DMS 273 treated with DMSO at 0.1 percent for 48 hours (cell line): ENCODE results near the gene AHI1.
"Not testable (repeated sequence)": the region's sequence is repeated elsewhere in the genome, so short reads cannot be mapped to it uniquely, and the experiment has no call there.

Experiments
- DNase-seq: peaks from one replicate; lab custom pipeline; 2025; lab: John Stamatoyannopoulos, UW

AHI1 gene

GRCh38 chr6:135390458-135390857, 107.1 kb downstream of the AHI1 start:
- DNase-seq = no peak

DNA sequence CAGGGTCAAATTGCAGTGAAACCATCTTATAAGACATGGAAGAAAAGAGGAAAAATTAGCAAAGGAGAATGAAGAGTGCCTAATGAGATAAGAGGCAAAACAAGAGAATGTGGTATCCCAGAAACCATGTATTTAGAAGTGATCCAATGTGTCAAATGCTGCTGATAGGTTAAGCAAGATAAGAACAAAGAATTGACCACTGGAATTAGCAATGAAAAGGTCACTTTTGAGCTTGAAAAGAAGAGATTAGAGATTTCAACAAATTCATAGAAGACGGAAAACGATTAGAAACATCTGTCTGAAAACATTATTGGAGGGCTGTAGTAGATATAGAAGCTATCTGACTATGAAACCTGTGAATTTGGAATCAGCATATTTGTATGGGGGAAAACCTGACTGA, 112.2 kb downstream of the AHI1 start:
- DNase-seq = no peak

DNA sequence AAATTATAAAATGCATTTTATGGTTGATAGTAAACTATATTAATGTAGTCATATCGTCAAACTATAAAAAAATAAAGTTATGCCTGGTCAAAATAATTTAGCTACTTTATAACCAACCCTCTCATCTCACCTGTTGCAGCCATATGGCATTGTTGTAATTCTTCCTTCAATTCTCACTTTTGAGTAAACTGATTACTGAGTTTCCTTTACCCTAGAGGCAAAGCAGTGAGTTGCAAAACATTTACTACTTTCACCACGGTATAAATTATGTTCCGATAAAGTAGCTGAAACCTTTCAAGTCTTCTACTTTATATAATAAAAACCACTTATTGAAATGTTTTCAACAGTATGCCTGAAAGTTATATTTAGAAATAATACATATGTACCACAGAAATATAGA, 113.8 kb downstream of the AHI1 start:
- DNase-seq = no peak

DNA sequence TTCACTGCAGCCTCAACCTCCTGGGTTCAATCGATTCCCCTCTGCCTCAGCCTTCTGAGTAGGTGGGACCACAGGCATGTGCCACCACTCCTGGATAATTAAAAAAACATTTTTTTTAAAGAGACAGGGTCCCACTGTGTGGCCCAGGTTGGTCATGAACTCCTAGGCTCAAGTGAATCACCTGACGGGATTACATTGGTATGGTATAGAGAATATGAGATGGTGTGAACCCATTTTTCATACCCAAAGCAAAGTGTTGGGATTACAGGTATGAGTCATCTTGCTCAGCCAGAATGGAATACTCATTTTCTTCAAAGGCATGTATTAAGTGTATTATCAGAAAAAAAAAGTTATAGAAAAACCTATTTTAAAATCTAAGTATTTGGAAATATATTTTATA, 114.2 kb downstream of the AHI1 start:
- DNase-seq = no peak

GRCh38 chr6:135382182-135382628, 115.3 kb downstream of the AHI1 start:
- DNase-seq = no peak

DNA sequence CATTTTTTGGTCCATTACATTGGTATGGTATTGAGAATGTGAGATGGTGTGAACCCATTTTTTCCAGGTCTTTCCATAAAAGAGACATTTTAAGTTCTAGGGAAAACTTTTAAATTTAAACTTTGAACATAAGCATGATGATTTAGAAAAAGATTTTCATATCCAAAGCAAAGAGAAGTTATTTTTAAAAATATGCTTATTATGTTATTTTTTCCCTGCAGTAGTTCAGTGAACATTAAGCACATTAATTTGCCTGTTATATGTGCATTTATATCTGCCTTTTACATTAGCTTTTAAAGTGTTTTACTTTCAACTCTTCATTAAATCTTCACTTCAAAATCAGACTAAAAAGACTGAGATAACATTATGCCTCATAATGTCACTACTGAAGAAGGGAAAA, 116.7 kb downstream of the AHI1 start:
- DNase-seq = no peak

GRCh38 chr6:135379647-135380046, 117.9 kb downstream of the AHI1 start:
- DNase-seq = no peak

- DNase-seq = no peak
Measured at GRCh38 chr6:135372758-135373157, 124.8 kb downstream of the AHI1 start.

- DNase-seq = not testable (repeated sequence)
Measured at GRCh38 chr6:135363622-135364021, 133.9 kb downstream of the AHI1 start.

- no peak for DNase-seq
Measured at GRCh38 chr6:135362124-135362523, 135.4 kb downstream of the AHI1 start.

DNA sequence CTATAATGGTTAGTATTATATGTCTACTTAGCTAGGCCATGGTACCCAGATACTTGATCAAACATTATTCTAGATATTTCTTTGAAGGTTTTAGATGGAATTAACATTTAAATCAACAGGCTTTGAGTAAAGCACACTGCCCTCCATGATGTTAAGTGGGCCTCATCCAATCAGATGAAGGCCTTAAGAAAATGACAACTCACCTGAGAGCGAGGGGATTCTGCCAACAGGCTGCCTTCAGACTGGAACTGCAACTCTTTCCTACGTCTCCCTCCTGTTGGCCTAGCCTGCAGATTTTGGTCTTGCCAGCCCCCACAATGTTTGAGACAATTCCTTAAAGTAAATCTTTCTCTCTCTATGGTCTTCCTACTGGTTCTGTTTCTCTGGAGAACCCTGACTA, 137.3 kb downstream of the AHI1 start:
- DNase-seq = no peak

GRCh38 chr6:135358985-135359384, 138.6 kb downstream of the AHI1 start:
- no peak for DNase-seq

DNA sequence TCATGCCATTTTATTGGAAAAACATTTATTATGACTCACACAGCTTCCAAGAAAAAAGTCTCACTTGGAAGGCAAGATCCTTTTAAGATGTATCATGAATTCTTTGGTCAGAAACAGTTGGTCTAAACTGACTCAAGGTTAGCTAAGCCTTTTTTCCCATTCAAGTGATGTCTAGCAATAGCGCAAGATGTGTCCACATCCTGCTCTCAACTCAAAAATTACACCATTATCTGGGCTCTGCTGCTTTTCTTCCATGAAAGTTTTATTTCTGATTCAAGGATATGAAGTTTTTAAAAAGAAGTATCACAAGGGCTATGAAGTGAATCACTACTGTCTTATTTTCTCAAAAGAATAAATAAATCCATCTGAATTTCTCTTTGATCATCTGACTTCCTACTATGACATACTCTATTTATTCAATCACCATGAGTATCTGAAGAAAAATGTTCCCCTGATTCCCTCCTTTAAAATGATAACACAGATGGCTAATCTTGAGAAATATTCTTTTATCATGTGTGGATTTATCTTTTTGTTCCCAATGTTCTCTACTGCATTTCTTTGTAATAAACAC, 139.2 kb downstream of the AHI1 start:
- no peak for DNase-seq

- DNase-seq = no peak
Measured at GRCh38 chr6:135354407-135354806, 143.1 kb downstream of the AHI1 start.

- no peak for DNase-seq
Measured at GRCh38 chr6:135353113-135353512, 144.4 kb downstream of the AHI1 start.

DNA sequence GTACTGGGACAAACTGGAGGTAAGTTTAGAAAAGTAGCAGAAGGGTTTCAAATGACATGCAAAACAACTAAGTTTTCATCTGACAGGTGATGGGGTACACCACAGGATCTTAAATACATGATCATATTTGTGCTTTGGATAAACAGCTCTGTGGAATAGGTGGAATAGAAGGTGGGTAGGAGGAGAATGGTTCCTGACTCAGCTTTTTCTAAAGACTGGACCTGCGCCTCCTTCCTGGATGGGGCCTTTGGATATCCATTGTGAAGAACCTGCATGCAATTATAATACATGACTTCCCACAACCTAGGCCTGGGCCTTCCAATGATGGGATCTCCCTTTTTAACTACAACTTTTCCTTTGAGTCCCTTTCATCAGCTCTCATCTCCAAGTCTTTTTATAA, 145.9 kb downstream of the AHI1 start:
- no peak for DNase-seq

DNA sequence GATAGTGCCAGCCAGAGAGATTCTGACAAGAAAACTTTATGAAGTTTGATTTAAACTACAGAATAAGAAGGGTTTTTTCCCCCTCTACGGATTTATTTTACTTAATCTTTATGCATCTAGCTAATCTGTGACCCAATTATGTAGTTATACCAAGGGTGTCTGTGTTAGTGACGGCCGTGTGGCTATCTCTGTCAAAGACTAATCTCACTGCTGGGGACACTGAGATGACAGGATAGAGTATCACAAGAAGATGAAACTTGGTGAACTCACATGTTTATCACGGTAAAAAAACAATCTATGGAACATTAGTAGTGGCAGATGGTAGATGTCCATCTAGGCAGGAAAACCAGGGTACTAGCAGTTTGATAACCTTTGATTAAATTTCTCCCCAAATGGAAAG, 149.7 kb downstream of the AHI1 start:
- DNase-seq = no peak

DNA sequence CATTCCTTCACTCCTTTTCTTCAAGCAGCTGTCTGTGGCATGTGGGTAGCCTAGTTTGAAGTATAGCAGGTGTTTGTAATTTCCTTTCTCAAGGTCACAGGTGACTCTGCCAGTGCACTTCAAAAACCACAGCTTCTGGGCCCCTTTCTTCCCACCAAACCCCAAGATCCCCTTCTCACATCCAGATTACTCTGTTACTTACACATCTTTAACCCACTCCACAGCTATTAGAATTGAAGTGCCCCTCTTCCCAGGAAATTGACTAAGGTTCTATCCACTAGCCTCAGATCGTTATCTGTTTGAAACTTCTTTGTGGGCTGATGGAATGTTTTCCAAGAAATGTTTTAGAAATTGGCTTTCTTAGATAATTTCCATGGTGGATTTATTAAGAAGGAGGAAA, 150.8 kb downstream of the AHI1 start:
- no peak for DNase-seq

- no peak for DNase-seq
Measured at GRCh38 chr6:135344526-135344925, 153.0 kb downstream of the AHI1 start.

DNA sequence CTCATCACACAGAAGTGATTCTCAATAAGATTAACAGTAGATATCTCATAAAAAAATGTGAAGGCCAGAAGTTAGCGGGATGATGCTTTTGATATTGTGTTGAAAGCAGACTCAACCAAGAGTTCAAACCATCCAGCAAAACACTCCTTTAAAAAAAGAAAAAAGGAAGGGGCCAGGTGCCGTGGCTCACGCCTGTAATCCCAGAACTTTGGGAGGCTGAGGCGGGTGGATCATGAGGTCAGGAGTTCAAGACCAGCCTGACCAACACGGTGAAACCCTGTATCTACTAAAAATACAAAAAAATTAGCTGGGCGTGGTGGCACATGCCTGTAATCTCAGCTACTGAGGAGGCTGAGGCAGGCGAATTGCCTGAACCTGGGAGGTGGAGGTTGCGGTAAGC, 157.6 kb downstream of the AHI1 start:
- DNase-seq = not testable (repeated sequence)

- DNase-seq = no peak
Measured at GRCh38 chr6:135334169-135334568, 163.4 kb downstream of the AHI1 start.

DNA sequence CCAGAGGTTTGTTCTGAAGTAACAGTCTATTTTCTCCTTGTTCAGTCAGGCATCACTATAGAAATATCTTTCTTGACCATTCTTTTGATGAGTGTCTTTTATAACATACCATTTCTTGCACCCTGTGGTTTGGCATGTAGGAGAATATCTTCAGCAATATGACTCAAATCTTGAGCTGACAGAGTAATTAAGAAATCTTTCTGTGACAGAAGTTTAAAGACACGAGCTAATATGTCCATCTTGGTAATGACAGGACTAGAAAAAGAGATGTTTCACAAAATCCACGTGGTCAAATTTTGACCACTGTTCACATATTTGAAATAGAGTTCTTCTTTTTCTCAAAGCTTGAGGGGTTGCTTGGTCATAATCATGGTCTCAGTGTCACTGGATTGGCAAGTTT, 166.5 kb downstream of the AHI1 start:
- no peak for DNase-seq

GRCh38 chr6:135329851-135330803, 167.4 kb downstream of the AHI1 start:
- DNase-seq = no peak

GRCh38 chr6:135328136-135328535, 169.4 kb downstream of the AHI1 start:
- DNase-seq = no peak
